Progenitor cell of endocrine pancreas (in vitro differentiated cells): ENCODE results near the gene DDIAS. TPM values are rescaled to one million over a fixed set of nuclear protein-coding genes. Genes with fewer than 3 reads are reported as not detected.

ENCODE experiments used
- DNase-seq: peaks from one replicate; pipeline ENCODE4 v3.0.0; 2021; ENCODE audit warnings: low spot score; ENCODE audit not compliant: unreplicated experiment
- H3K27ac Mint-ChIP-seq: 2 replicates; pipeline ENCODE4 v1.8.0; 2021; ENCODE audit warnings: mild to moderate bottlenecking, moderate library complexity, mixed read lengths
- H3K27me3 Mint-ChIP-seq: 2 replicates; pipeline ENCODE4 v1.8.0; 2021; ENCODE audit warnings: mixed read lengths
- H3K36me3 Mint-ChIP-seq: 2 replicates; pipeline ENCODE4 v1.8.0; 2022; ENCODE audit warnings: mixed read lengths; ENCODE audit not compliant: insufficient read depth
- H3K4me1 Mint-ChIP-seq: 2 replicates; pipeline ENCODE4 v1.8.0; 2021; ENCODE audit warnings: low read depth, mixed read lengths
- H3K4me3 Mint-ChIP-seq: 2 replicates; pipeline ENCODE4 v1.8.0; 2021; ENCODE audit warnings: low read depth, mild to moderate bottlenecking, moderate library complexity, mixed read lengths
- H3K9me3 Mint-ChIP-seq: 2 replicates; pipeline ENCODE4 v1.8.0; 2021; ENCODE audit warnings: low read depth, mixed read lengths
- total RNA-seq: library from RNA; stranded (reverse); gene quantifications from 2 replicates; pipeline ENCODE4 v1.2.1, GENCODE V29; 2021
- TF ChIP-seq, protein P1 (sequence below): fragments of 200-600 bp; sonication (generic); IDR thresholded peaks from one replicate; pipeline ENCODE4 v1.5.0; 2021; ENCODE audit warnings: antibody characterized with exemption, mild to moderate bottlenecking; ENCODE audit not compliant: unreplicated experiment

Gene DDIAS
- total RNA-seq, 1 donor from 2014 or later = 7.8 TPM

DNA sequence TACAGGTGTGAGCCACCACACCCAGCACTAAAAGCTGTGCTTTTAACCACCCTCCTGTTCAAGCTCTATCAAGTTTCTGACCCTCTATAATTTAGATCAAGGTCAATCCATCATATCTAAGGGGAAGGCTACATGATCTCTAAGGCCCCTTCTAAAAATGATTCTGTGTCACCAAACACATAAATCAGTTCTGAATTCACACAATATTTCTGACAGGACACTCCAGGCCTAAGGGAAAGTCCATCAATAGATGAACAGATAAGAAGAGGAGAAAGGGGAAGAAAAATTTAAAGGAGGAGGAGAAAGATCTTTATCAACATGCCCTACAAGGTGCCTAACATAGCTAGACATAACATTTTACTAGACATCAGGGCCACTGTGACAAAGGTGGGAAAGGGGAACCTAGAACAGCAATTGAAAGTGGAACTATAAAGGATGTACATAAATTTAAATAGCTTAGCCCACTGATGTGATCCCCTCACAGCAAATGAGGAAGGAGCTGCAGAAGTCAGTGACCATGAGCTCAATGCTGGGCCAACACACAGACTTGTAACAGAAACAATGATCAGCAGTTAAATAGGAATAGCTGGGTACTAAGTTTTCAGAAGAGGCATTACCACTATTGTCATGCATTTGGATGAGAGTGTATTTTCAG lies 6.0 kb upstream of the DDIAS start:
- Mint-ChIP-seq H3K4me3 (no peak overlapping the region), H3K9me3 (no peaks in the 10 kb centered on the region), H3K4me1 (peaks cover 20% of the 10 kb centered on the region), H3K27ac (peak overlapping the region; percentile 11), H3K36me3 (peaks cover 1% of the 10 kb centered on the region), H3K27me3 (no peaks in the 10 kb centered on the region)
- TF ChIP-seq, protein P1, sequence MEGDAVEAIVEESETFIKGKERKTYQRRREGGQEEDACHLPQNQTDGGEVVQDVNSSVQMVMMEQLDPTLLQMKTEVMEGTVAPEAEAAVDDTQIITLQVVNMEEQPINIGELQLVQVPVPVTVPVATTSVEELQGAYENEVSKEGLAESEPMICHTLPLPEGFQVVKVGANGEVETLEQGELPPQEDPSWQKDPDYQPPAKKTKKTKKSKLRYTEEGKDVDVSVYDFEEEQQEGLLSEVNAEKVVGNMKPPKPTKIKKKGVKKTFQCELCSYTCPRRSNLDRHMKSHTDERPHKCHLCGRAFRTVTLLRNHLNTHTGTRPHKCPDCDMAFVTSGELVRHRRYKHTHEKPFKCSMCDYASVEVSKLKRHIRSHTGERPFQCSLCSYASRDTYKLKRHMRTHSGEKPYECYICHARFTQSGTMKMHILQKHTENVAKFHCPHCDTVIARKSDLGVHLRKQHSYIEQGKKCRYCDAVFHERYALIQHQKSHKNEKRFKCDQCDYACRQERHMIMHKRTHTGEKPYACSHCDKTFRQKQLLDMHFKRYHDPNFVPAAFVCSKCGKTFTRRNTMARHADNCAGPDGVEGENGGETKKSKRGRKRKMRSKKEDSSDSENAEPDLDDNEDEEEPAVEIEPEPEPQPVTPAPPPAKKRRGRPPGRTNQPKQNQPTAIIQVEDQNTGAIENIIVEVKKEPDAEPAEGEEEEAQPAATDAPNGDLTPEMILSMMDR = no peak
- DNase-seq = no peak

DNA sequence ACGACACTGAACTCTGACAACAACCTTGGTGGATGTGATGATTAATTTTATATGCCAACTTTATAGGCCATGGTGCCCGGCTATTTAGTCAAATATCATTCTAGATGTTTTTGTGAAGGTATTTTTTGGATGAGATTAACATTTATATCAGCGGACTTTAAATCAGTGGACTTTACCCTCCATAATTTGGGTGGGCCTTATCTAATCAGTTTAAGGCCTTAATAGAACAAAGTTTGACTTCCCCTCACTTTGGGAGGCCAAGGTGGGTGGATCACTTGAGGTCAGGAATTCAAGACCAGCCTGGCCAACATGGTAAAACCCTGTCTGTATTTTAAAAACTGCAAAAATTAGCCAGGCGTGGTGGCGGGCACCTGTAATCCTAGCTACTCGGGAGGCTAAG lies 5.4 kb upstream of the DDIAS start:
- H3K4me1 Mint-ChIP-seq = peaks cover 21% of the 10 kb centered on the region
- no peaks in the 10 kb centered on the region for H3K27me3 Mint-ChIP-seq
- DNase-seq = no peak
- no peak overlapping the region for H3K4me3 Mint-ChIP-seq
- TF ChIP-seq, protein P1 = no peak
- peaks cover 1% of the 10 kb centered on the region for H3K36me3 Mint-ChIP-seq
- no peak overlapping the region for H3K27ac Mint-ChIP-seq
- H3K9me3 Mint-ChIP-seq = no peaks in the 10 kb centered on the region

DNA sequence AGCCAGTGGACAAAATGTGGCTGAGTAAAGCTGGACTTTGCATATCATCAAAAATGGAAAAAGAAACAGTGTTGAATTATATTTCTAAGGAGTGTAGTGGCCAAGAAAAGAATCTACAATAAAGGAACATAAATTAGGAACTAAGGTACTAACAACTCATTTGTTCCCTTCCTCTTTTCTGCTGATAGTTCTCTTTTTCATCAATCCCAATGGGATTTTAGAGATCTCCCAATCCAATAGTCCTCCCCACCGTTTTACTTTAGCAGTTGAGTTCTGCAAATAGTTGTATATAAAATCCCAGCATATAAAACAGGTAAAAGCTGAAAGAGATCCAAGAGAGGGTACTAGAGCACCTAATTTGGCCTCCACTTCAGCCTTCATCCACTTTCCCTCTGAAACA lies 3.3 kb upstream of the DDIAS start:
- H3K4me3 Mint-ChIP-seq = peak overlapping the region; percentile 12
- H3K9me3 Mint-ChIP-seq = no peaks in the 10 kb centered on the region

DNA sequence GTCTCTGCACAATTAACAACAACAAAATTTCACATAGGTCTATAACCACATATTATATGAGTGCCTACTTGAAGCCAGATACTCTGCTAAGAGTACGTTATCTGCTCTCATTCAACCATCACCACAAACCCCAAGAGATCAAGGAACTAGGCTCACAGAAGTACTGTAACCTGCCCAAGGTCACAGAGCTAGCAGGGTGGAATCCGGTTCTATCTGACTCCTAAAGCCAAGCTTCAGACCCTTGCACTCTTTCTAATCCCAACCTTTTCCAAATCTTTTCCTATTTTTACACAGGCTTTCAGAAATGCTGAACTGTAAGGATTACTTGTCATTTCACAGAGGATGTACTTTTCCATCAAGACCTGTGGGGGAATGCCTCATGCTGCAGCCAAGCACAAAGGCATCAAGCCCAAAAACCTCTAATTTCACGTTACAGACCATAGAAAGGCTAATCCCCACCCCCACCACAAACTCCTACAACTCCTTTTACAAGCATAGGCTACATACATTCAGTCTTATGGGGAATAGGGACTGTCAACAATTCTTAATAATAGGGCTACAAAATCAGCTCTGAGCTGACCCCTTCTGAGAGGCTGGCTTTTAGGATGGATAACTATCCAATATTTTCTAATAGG lies 2.2 kb upstream of the DDIAS start:
- peak overlapping the region; percentile 97 for H3K27ac Mint-ChIP-seq
- H3K9me3 Mint-ChIP-seq = no peaks in the 10 kb centered on the region
- TF ChIP-seq, protein P1 = no peak
- H3K4me3 Mint-ChIP-seq = peak overlapping the region; percentile 97
- peaks cover 27% of the 10 kb centered on the region for H3K4me1 Mint-ChIP-seq
- peaks cover 1% of the 10 kb centered on the region for H3K36me3 Mint-ChIP-seq
- H3K27me3 Mint-ChIP-seq = no peaks in the 10 kb centered on the region
- no peak for DNase-seq

More for the DNA sequence above, 3.3 kb upstream of the DDIAS start:
- Mint-ChIP-seq H3K27me3 (no peaks in the 10 kb centered on the region), H3K36me3 (peaks cover 1% of the 10 kb centered on the region), H3K27ac (no peak overlapping the region), H3K4me1 (peaks cover 27% of the 10 kb centered on the region)
- no peak for DNase-seq
- TF ChIP-seq, protein P1 = no peak

DNA sequence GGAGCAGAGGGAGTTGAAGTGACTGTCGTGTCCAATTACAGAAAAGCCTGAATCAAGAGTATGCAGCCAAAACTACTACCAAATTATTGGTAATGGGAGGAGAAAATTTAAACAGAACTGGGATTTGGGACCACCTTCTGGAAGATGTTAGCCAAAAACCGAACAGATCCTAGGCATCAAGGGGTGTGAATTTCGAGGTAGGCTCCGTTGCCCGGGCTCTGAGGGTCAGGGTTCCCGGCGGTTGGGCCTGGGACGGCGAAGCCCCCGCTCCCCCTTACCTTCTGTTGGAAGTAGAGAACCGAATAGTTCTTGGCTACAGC lies 1.6 kb upstream of the DDIAS start:
- peak overlapping the region; percentile 97 for H3K27ac Mint-ChIP-seq
- TF ChIP-seq, protein P1 = no peak
- H3K9me3 Mint-ChIP-seq = no peaks in the 10 kb centered on the region
- no peaks in the 10 kb centered on the region for H3K27me3 Mint-ChIP-seq
- H3K4me1 Mint-ChIP-seq = peaks cover 27% of the 10 kb centered on the region
- peaks cover 1% of the 10 kb centered on the region for H3K36me3 Mint-ChIP-seq
- H3K4me3 Mint-ChIP-seq = peak overlapping the region; percentile 97
- DNase-seq = no peak
